ENCODE measurements around the gene LCE2B.
"Not testable (repeated sequence)": the region's sequence is repeated elsewhere in the genome, so short reads cannot be mapped to it uniquely, and the experiment has no call there.

Gene LCE2B

DNA sequence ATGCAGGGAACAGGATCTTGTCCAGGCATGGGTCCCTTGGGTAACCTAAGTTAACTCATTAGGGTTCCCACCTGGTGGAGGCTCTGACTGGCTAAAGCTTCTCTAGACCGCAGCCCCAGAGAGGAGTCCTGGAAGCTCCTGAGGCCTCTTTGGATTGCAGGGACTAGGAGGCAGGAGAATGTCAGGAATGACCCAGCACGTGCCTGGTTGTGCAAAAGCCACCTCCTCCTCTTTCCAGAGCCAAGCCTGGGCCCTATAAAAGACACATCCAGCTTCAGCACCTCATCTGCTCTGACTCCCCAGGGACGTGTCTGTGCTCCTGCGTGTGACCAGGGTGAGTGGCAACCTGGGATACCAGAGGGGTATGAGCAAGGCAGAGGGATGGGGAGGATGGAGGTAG is at the start of gene LCE2B:
Gene LCE2B, plus strand, starts transcription at position 301 of the 400 bp plus-strand sequence. CDS start 721 bp downstream, outside the sequence.
- H3K36me3 ChIP-seq (ENCODE audit: control insufficient read depth in 2 of 2, insufficient read depth in 2 of 2, low read length in 2 of 2); H3K4me3 ChIP-seq (ENCODE audit: low read length in 2 of 2); H3K9me3 ChIP-seq (ENCODE audit: control insufficient read depth in 2 of 2, low read length in 2 of 2); H3K4me1 ChIP-seq (ENCODE audit: control insufficient read depth in 2 of 2, insufficient read depth in 2 of 2, low read length in 2 of 2); H3K27ac ChIP-seq (ENCODE audit: low read depth in 2 of 2, low read length in 2 of 2); H3K27me3 ChIP-seq (ENCODE audit: control insufficient read depth in 2 of 2, insufficient read depth in 2 of 2, low read length in 2 of 2); H3K9ac ChIP-seq (ENCODE audit: low read depth in 1 of 2, low read length in 2 of 2): not testable (repeated sequence)

DNA sequence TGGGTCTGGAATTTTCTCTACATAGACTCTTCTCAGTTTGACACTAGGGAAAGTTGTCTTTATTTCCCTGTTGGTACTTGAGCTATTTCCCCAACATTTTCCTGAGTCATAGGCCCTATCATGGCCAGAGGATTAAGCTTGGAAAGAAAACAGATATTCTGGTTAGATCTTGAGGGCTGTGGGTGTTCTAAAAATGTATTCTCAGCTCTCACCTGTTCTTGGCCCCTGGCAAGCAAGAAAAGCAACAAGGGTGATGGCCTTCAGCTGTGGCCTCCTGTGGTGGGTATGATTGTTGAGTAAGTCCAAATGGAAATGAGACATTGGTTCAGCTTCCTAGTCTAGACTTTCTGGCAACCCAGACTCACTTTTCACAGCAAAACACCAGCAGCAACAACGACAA is 45.6 kb upstream of the LCE2B start:
- Histone ChIP-seq H3K27ac (ENCODE audit: low read depth in 2 of 2, low read length in 2 of 2) (no peak overlapping the region), H3K36me3 (ENCODE audit: control insufficient read depth in 2 of 2, insufficient read depth in 2 of 2, low read length in 2 of 2) (no peaks in the 10 kb centered on the region), H3K4me3 (ENCODE audit: low read length in 2 of 2) (no peak overlapping the region), H3K9ac (ENCODE audit: low read depth in 1 of 2, low read length in 2 of 2) (no peak overlapping the region), H3K27me3 (ENCODE audit: control insufficient read depth in 2 of 2, insufficient read depth in 2 of 2, low read length in 2 of 2) (no peaks in the 10 kb centered on the region), H3K9me3 (ENCODE audit: control insufficient read depth in 2 of 2, low read length in 2 of 2) (no peaks in the 10 kb centered on the region), H3K4me1 (ENCODE audit: control insufficient read depth in 2 of 2, insufficient read depth in 2 of 2, low read length in 2 of 2) (no peaks in the 10 kb centered on the region)

DNA sequence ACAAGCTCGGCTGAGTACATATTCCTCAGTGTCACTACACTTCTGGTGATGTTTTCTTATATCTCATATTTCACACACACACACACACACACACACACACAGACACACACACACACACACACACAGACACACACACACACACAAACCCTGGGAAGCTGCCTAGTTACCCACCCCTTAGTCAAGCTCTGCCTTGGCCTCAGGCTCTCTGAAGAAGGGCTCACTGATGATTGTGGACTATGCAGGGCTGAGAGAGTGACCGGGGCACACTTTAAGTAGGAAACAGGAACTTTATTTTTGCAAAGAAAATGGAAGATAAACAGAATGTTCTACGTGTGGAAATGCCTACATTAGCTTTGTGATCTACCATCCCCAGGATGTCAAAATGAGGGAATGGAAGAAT is 42.0 kb upstream of the LCE2B start:
- Histone ChIP-seq H3K36me3 (ENCODE audit: control insufficient read depth in 2 of 2, insufficient read depth in 2 of 2, low read length in 2 of 2) (no peaks in the 10 kb centered on the region), H3K27ac (ENCODE audit: low read depth in 2 of 2, low read length in 2 of 2) (no peak overlapping the region), H3K4me1 (ENCODE audit: control insufficient read depth in 2 of 2, insufficient read depth in 2 of 2, low read length in 2 of 2) (no peaks in the 10 kb centered on the region), H3K27me3 (ENCODE audit: control insufficient read depth in 2 of 2, insufficient read depth in 2 of 2, low read length in 2 of 2) (no peaks in the 10 kb centered on the region), H3K9me3 (ENCODE audit: control insufficient read depth in 2 of 2, low read length in 2 of 2) (no peaks in the 10 kb centered on the region), H3K9ac (ENCODE audit: low read depth in 1 of 2, low read length in 2 of 2) (no peak overlapping the region), H3K4me3 (ENCODE audit: low read length in 2 of 2) (no peak overlapping the region)

DNA sequence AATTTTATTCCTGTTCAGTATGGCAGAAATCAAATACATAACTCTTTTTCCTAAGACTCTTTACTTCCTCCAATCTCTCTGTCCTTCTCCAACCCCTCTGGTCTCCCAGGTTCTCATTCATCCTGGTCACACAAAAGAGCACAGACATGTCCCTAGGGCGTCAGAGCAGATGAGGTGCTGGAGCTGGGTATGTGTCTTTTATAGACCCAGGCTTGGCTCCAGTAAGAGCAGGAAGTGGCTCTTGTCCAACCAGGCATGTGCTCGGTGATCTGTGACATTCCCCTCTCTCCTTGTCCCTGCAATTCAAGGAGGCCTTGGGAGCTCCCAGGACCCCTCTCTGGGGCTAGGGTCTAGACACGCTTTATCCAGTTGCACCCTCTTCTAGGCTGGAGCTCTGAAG is 40.8 kb upstream of the LCE2B start:
- Histone ChIP-seq H3K9ac (ENCODE audit: low read depth in 1 of 2, low read length in 2 of 2) (no peak overlapping the region), H3K4me3 (ENCODE audit: low read length in 2 of 2) (no peak overlapping the region), H3K27ac (ENCODE audit: low read depth in 2 of 2, low read length in 2 of 2) (no peak overlapping the region), H3K4me1 (ENCODE audit: control insufficient read depth in 2 of 2, insufficient read depth in 2 of 2, low read length in 2 of 2) (no peaks in the 10 kb centered on the region), H3K27me3 (ENCODE audit: control insufficient read depth in 2 of 2, insufficient read depth in 2 of 2, low read length in 2 of 2) (no peaks in the 10 kb centered on the region), H3K36me3 (ENCODE audit: control insufficient read depth in 2 of 2, insufficient read depth in 2 of 2, low read length in 2 of 2) (no peaks in the 10 kb centered on the region), H3K9me3 (ENCODE audit: control insufficient read depth in 2 of 2, low read length in 2 of 2) (no peaks in the 10 kb centered on the region)

DNA sequence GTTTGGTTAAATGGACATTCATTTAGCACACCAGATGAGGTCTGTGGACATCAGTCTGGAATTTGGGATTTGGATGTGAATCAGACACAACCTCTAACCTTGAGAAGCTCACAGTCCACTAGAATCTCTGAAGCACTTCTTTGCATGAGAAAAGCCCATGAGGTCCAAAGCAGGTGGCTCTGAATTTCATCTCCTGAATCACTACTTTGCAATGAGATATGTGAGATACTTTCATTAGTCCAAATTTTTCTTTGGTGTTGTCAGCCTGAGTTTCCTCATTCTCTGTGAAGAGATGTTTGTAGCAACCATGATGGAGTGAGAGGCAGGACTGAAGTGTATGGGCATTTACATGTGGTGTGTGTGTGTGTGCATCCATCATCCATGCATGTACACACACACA is 39.3 kb upstream of the LCE2B start:
- H3K27ac ChIP-seq (ENCODE audit: low read depth in 2 of 2, low read length in 2 of 2), result no peak overlapping the region
- H3K4me1 ChIP-seq (ENCODE audit: control insufficient read depth in 2 of 2, insufficient read depth in 2 of 2, low read length in 2 of 2), result no peaks in the 10 kb centered on the region
- H3K4me3 ChIP-seq (ENCODE audit: low read length in 2 of 2), result no peak overlapping the region
- no peak overlapping the region for H3K9ac ChIP-seq (ENCODE audit: low read depth in 1 of 2, low read length in 2 of 2)
- H3K27me3 ChIP-seq (ENCODE audit: control insufficient read depth in 2 of 2, insufficient read depth in 2 of 2, low read length in 2 of 2), result no peaks in the 10 kb centered on the region
- H3K36me3 ChIP-seq (ENCODE audit: control insufficient read depth in 2 of 2, insufficient read depth in 2 of 2, low read length in 2 of 2), result no peaks in the 10 kb centered on the region
- H3K9me3 ChIP-seq (ENCODE audit: control insufficient read depth in 2 of 2, low read length in 2 of 2), result no peaks in the 10 kb centered on the region

DNA sequence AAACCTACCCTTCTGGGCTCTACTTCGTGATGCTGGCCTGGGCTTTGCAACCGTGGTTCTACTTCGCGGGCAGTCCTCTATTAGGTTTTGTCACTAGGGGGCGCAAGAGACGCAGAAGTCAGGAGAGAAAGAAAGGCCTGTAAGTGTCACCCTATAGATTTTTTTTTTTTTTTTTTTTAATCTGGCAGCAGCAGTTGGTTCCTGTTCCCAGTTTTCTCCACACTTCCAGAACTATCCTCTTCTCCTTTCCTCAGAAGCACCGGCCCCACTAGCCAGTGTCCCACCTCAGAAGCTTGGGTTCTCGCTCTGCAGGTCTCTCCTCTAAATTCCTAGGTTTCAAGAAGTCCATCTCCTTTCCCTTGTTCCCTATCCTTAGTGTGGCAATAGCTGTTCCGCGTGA is 31.8 kb upstream of the LCE2B start:
- H3K4me3 ChIP-seq (ENCODE audit: low read length in 2 of 2), result no peak overlapping the region
- no peaks in the 10 kb centered on the region for H3K36me3 ChIP-seq (ENCODE audit: control insufficient read depth in 2 of 2, insufficient read depth in 2 of 2, low read length in 2 of 2)
- no peak overlapping the region for H3K9ac ChIP-seq (ENCODE audit: low read depth in 1 of 2, low read length in 2 of 2)
- H3K4me1 ChIP-seq (ENCODE audit: control insufficient read depth in 2 of 2, insufficient read depth in 2 of 2, low read length in 2 of 2), result no peaks in the 10 kb centered on the region
- H3K27me3 ChIP-seq (ENCODE audit: control insufficient read depth in 2 of 2, insufficient read depth in 2 of 2, low read length in 2 of 2), result no peaks in the 10 kb centered on the region
- no peaks in the 10 kb centered on the region for H3K9me3 ChIP-seq (ENCODE audit: control insufficient read depth in 2 of 2, low read length in 2 of 2)
- no peak overlapping the region for H3K27ac ChIP-seq (ENCODE audit: low read depth in 2 of 2, low read length in 2 of 2)

DNA sequence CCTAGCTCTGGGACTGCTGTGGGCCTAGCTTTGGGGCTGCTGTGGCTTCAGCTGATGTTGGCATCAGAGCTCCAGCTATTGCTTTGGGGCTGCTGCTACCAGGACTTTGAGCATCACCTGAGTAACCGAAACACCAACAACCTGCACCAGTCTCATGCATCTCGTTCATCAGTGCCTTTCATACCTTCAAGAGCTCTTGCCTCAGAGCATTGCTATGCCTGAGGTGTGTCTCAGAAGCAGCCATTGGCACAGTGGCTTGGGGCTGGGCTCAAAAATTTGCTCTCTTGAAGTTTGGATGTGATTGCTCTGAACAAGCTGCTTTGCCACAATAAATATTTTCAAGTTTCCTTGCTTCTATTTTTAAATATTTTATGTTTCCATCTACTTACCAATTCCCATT is 29.5 kb upstream of the LCE2B start:
- H3K4me3 ChIP-seq (ENCODE audit: low read length in 2 of 2), result no peak overlapping the region
- no peak overlapping the region for H3K9ac ChIP-seq (ENCODE audit: low read depth in 1 of 2, low read length in 2 of 2)
- H3K27me3 ChIP-seq (ENCODE audit: control insufficient read depth in 2 of 2, insufficient read depth in 2 of 2, low read length in 2 of 2), result no peaks in the 10 kb centered on the region
- H3K36me3 ChIP-seq (ENCODE audit: control insufficient read depth in 2 of 2, insufficient read depth in 2 of 2, low read length in 2 of 2), result no peaks in the 10 kb centered on the region
- no peaks in the 10 kb centered on the region for H3K4me1 ChIP-seq (ENCODE audit: control insufficient read depth in 2 of 2, insufficient read depth in 2 of 2, low read length in 2 of 2)
- no peaks in the 10 kb centered on the region for H3K9me3 ChIP-seq (ENCODE audit: control insufficient read depth in 2 of 2, low read length in 2 of 2)
- no peak overlapping the region for H3K27ac ChIP-seq (ENCODE audit: low read depth in 2 of 2, low read length in 2 of 2)

DNA sequence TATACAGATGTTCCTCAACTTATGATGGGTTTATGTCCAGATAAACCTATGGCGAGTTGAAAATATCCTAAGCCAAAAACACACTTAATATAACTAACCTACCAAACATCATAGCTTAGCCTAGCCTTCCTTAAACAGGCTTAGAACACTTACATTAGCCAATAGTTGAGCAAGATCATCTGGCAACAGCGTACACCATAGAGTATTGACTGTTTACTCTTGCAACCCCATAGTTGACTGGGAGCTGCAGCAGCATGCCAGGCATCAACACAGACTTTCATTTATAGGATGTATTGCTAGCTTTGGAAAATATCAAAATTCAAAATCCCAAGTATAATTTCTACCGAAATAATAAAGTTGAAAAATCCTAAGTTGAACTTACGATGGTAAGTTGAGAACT is 28.2 kb upstream of the LCE2B start:
- no peaks in the 10 kb centered on the region for H3K4me1 ChIP-seq (ENCODE audit: control insufficient read depth in 2 of 2, insufficient read depth in 2 of 2, low read length in 2 of 2)
- peaks cover 0 to under 1% of the 10 kb centered on the region in 2 donors for H3K27me3 ChIP-seq (ENCODE audit: control insufficient read depth in 2 of 2, insufficient read depth in 2 of 2, low read length in 2 of 2)
- H3K27ac ChIP-seq (ENCODE audit: low read depth in 2 of 2, low read length in 2 of 2), result no peak overlapping the region
- no peak overlapping the region for H3K9ac ChIP-seq (ENCODE audit: low read depth in 1 of 2, low read length in 2 of 2)
- no peaks in the 10 kb centered on the region for H3K36me3 ChIP-seq (ENCODE audit: control insufficient read depth in 2 of 2, insufficient read depth in 2 of 2, low read length in 2 of 2)
- H3K9me3 ChIP-seq (ENCODE audit: control insufficient read depth in 2 of 2, low read length in 2 of 2), result no peaks in the 10 kb centered on the region
- no peak overlapping the region for H3K4me3 ChIP-seq (ENCODE audit: low read length in 2 of 2)

DNA sequence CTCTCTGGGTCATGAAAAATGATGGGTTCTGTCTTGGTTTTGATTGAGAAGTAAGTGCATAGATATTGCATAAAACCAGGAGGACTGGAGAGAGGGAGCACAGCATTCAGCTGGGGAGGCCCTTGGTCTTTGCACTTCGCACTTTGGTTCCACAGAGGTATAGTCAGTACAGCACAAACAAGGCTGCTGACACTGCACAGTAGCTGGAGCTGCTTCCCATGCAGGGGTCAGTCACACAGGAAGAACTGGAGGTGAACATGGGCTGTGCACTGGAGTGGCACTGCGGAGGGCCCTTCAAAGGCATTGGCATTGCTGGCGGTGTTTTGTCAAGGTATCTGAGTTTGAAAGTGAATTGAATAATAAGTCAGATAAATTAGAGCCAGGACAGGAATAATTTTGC is 27.3 kb upstream of the LCE2B start:
- Histone ChIP-seq H3K27me3 (ENCODE audit: control insufficient read depth in 2 of 2, insufficient read depth in 2 of 2, low read length in 2 of 2) (peaks cover 0 to 3% of the 10 kb centered on the region in 2 donors), H3K27ac (ENCODE audit: low read depth in 2 of 2, low read length in 2 of 2) (no peak overlapping the region), H3K9ac (ENCODE audit: low read depth in 1 of 2, low read length in 2 of 2) (no peak overlapping the region), H3K4me1 (ENCODE audit: control insufficient read depth in 2 of 2, insufficient read depth in 2 of 2, low read length in 2 of 2) (no peaks in the 10 kb centered on the region), H3K36me3 (ENCODE audit: control insufficient read depth in 2 of 2, insufficient read depth in 2 of 2, low read length in 2 of 2) (no peaks in the 10 kb centered on the region), H3K9me3 (ENCODE audit: control insufficient read depth in 2 of 2, low read length in 2 of 2) (no peaks in the 10 kb centered on the region), H3K4me3 (ENCODE audit: low read length in 2 of 2) (no peak overlapping the region)

DNA sequence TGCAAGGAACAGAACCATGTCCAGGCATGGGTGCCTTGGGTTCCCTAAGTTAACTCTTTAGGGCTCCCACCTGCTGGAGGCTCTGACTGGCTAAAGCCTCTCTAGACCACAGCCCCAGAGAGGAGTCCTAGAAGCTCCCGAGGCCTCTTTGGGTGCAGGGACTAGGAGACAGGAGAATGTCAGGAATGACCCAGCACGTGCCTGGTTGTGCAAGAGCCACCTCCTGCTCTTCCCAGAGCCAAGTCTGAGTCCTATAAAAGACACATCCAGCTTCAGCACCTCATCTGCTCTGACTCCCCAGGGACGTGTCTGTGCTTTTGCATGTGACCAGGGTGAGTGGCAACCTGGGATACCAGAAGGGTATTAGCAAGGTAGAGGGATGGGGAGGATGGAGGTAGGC is 22.8 kb upstream of the LCE2B start, which contains the start of gene LCE2D:
Gene LCE2D, plus strand, starts transcription at position 283 of the 400 bp plus-strand sequence. CDS start 726 bp downstream, outside the sequence.
- H3K9ac ChIP-seq (ENCODE audit: low read depth in 1 of 2, low read length in 2 of 2), result no peak within 1 kb of the TSS
- no peaks in the 10 kb centered on the region for H3K36me3 ChIP-seq (ENCODE audit: control insufficient read depth in 2 of 2, insufficient read depth in 2 of 2, low read length in 2 of 2)
- no peaks in the 10 kb centered on the region for H3K9me3 ChIP-seq (ENCODE audit: control insufficient read depth in 2 of 2, low read length in 2 of 2)
- peaks cover 0 to 3% of the 10 kb centered on the region in 2 donors for H3K27me3 ChIP-seq (ENCODE audit: control insufficient read depth in 2 of 2, insufficient read depth in 2 of 2, low read length in 2 of 2)
- H3K27ac ChIP-seq (ENCODE audit: low read depth in 2 of 2, low read length in 2 of 2), result no peak within 1 kb of the TSS
- no peaks in the 10 kb centered on the region for H3K4me1 ChIP-seq (ENCODE audit: control insufficient read depth in 2 of 2, insufficient read depth in 2 of 2, low read length in 2 of 2)
- no peak within 1 kb of the TSS for H3K4me3 ChIP-seq (ENCODE audit: low read length in 2 of 2)

- not testable (repeated sequence) for H3K27me3 ChIP-seq (ENCODE audit: control insufficient read depth in 2 of 2, insufficient read depth in 2 of 2, low read length in 2 of 2); H3K27ac ChIP-seq (ENCODE audit: low read depth in 2 of 2, low read length in 2 of 2)
Measured at GRCh38 chr1:152666171-152666570, 19.8 kb upstream of the LCE2B start.

More at GRCh38 chr1:152666171-152666570, 19.8 kb upstream of the LCE2B start:
- not testable (repeated sequence) for H3K4me1 ChIP-seq (ENCODE audit: control insufficient read depth in 2 of 2, insufficient read depth in 2 of 2, low read length in 2 of 2); H3K4me3 ChIP-seq (ENCODE audit: low read length in 2 of 2); H3K9ac ChIP-seq (ENCODE audit: low read depth in 1 of 2, low read length in 2 of 2); H3K36me3 ChIP-seq (ENCODE audit: control insufficient read depth in 2 of 2, insufficient read depth in 2 of 2, low read length in 2 of 2); H3K9me3 ChIP-seq (ENCODE audit: control insufficient read depth in 2 of 2, low read length in 2 of 2)

Data from mucosa of rectum (tissue), 2 donors.